Measurements from ENCODE around the gene CRYBA2. TPM values are rescaled to one million over a fixed set of nuclear protein-coding genes. Genes with fewer than 3 reads are reported as not detected.

The CRYBA2 gene
- total and polyA plus RNA-seq, 12 donors: 0.39 to 26.6 (median 3.9) TPM; not detected in 4

DNA sequence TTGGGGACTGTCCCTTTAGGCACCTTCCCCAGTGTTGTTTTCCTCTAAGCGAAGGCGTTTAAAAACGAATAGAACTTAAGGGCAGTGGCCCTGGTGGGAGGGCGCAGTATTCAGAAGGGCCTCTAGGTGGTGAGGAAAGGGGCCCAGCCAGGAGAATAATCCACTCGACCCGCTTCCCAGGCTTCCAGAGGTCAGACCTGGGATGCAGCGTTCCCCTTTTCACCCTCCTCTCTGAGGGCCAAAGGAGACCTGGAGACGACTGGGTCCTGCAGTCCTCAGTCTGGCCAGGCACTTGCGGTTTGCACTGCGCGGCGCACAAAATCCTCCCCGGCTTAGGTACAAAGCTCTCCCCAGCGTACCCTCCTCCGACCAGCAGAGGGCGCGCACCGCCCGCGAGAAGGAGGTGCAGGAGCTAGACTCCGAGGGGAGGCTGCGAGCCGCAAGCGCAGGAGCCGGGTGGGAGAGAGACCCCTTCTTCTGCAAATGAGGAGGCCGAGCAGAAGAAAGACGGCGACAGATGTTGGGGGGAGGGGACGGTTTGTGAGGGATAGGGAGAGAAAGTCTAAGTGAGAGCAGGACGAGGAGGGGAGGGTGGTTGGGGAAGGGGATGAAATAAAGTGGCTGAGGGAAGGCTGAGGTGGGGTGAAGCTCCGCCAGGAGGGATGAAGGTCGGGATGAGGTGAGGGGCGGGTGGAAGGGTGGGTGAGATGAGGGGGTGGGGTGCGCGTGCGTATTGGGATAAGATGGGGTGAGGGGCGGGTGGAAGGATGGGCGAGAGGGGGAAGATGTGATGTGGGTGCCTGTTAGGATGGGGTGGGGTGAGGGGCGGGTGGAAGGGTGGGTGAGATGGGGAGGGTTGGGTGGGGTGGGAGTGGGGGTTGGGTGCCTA lies 13.1 kb downstream of the CRYBA2 start:
- 2 to 4% (median 3%) methylated on average over 4 to 39 of the region's 39 CpGs for WGBS, 4 donors
- intact Hi-C loops (cut with DNase I): no loop called here
- H3K4me1 ChIP-seq (replicated peaks in 1 of 2): peaks cover 16% of the 10 kb centered on the region in 2 donors

DNA sequence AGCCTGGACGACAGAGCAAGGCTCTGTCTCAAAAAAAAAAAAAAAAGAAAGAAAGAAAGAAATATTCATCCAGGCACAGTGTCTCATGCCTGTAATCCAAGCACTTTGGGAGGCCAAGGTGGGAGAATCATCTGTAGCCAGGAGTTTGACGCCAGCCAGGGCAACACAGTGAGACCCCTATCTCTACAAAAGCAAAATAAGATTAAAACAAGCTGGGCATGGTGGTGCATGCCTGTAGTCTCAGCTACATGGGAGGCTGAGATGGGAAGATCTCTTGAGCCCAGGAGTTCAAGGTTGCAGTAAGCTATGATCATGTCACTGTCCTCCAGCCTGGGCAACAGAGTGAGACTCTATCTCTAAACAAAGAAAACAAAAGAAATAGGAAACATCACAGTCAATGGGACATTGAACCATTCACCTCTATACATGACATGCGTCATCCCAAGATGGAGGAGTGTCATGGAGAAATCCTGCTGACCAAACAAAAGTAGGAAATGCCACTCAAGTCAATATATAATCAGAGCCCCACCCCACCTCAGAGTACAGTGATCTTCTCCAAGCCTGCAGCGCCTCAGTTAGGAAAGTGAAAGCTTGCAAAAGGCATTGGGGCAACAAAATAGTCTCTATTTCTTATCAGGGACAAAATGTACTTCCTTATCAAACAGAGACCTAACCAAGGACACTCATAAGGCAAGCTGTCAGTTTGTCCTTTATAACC lies 18.0 kb downstream of the CRYBA2 start:
- Histone ChIP-seq H3K27me3 (peaks cover 32% of the 10 kb centered on the region), H3K4me1 (replicated peaks in 1 of 2) (peaks cover 0 to 5% of the 10 kb centered on the region in 2 donors), H3K36me3 (replicated peaks in 1 of 2) (no peaks in the 10 kb centered on the region), H3K27ac (no peak overlapping the region), H3K4me3 (no peak overlapping the region), H3K9me3 (replicated peaks in 1 of 3) (no peaks in the 10 kb centered on the region)
- WGBS, 4 donors: 62 to 71% (median 66%) methylated on average over 4 of the region's 4 CpGs
- intact Hi-C loops (cut with DNase I): no loop called here
- DNase-seq: no peak
- TF ChIP-seq POLR2A (IDR thresholded peaks at IDR 0.05): no peak

More for the DNA sequence above, 13.1 kb downstream of the CRYBA2 start:
- Histone ChIP-seq H3K9me3 (replicated peaks in 1 of 3) (no peaks in the 10 kb centered on the region), H3K36me3 (replicated peaks in 1 of 2) (no peaks in the 10 kb centered on the region), H3K27ac (no peak overlapping the region), H3K27me3 (peaks cover 56% of the 10 kb centered on the region), H3K4me3 (no peak overlapping the region)
- DNase-seq: peak; percentile 79 to 93 (median 86)
- TF ChIP-seq POLR2A (IDR thresholded peaks at IDR 0.05): no peak
- TF ChIP-seq, protein P1, sequence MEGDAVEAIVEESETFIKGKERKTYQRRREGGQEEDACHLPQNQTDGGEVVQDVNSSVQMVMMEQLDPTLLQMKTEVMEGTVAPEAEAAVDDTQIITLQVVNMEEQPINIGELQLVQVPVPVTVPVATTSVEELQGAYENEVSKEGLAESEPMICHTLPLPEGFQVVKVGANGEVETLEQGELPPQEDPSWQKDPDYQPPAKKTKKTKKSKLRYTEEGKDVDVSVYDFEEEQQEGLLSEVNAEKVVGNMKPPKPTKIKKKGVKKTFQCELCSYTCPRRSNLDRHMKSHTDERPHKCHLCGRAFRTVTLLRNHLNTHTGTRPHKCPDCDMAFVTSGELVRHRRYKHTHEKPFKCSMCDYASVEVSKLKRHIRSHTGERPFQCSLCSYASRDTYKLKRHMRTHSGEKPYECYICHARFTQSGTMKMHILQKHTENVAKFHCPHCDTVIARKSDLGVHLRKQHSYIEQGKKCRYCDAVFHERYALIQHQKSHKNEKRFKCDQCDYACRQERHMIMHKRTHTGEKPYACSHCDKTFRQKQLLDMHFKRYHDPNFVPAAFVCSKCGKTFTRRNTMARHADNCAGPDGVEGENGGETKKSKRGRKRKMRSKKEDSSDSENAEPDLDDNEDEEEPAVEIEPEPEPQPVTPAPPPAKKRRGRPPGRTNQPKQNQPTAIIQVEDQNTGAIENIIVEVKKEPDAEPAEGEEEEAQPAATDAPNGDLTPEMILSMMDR (IDR thresholded peaks at IDR 0.05): peak; percentile 82 to 96 (median 89)

DNA sequence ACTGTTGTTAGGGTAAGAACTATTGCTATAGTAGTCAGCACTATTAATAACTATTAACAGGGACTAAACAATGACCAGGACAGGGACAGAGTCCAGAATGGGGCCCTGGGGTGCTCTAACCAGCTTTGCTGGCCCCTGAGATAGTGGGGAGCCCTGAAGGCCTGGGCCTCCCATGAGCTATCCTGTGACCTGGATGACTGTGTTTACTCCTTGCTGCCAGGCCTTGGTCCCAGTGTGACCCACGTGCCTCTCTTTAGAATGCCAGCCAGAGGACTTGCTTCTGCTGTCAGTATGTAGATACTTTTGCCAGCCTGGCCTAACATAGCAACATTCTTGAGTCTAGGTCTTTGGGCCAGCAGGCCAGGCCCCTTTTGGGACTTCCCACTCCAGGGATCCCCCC lies 22.3 kb downstream of the CRYBA2 start:
- intact Hi-C loops (cut with DNase I): no loop called here
- TF ChIP-seq, protein P1 (IDR thresholded peaks at IDR 0.05): no peak
- no peak for TF ChIP-seq POLR2A (IDR thresholded peaks at IDR 0.05)
- WGBS, 4 donors: 14 to 38% methylated on average over 1 of the region's 1 CpG; no CpG with 5 or more reads in 2 of the 4 donors
- no peak for DNase-seq
- Histone ChIP-seq H3K36me3 (replicated peaks in 1 of 2) (no peaks in the 10 kb centered on the region), H3K4me1 (replicated peaks in 1 of 2) (no peaks in the 10 kb centered on the region), H3K27me3 (peaks cover 25% of the 10 kb centered on the region), H3K4me3 (no peak overlapping the region), H3K27ac (no peak overlapping the region), H3K9me3 (replicated peaks in 1 of 3) (no peaks in the 10 kb centered on the region)

DNA sequence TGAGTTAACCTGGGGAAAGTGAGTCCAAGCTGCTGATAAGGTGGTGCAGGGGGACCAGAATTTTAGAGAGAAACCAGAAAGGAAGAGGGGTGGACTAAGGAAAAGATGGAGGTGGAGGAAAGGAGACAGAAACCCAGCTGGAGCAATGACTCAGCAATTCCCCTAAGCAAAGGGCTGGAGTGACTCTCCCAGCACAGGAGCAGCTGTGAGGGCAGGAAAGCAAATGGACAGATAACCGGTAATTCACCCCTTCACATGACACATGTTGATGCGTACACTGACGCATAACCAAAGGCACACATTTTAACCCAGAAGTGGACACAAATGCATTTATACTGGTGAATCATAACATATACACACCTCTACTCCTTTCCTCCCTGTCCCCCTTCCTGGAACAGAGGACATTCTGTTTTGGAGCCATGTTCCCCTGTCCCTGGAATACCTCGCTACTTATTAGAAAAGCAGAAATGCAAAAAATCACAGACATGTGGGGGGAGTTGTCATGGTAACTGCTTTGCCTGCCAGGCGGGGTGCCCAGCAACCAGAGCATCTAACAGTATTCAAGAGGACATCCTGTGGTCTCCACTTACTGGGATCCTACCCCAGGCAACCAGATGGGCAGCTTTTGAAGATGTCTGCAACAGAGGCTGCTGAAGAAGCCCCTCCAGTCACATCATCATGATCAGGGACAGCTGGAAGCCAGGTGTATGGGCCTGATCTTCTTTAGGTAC lies 29.0 kb downstream of the CRYBA2 start:
- peaks cover 59% of the 10 kb centered on the region for H3K27me3 ChIP-seq
- H3K36me3 ChIP-seq (replicated peaks in 1 of 2): no peaks in the 10 kb centered on the region
- H3K4me3 ChIP-seq: no peak overlapping the region
- 29 to 40% (median 37%) methylated on average over 5 of the region's 5 CpGs for WGBS, 4 donors
- H3K27ac ChIP-seq: peak overlapping the region in 1 of 5 donors; percentile 70
- peak in 1 of 7 donors; percentile 83 for DNase-seq
- H3K4me1 ChIP-seq (replicated peaks in 1 of 2): peaks cover 0 to 4% of the 10 kb centered on the region in 2 donors
- intact Hi-C loops (cut with DNase I): no loop called here
- TF ChIP-seq, protein P1 (IDR thresholded peaks at IDR 0.05): no peak
- peak in 1 of 2 donors; percentile 10 for TF ChIP-seq POLR2A (IDR thresholded peaks at IDR 0.05)
- H3K9me3 ChIP-seq (replicated peaks in 1 of 3): no peaks in the 10 kb centered on the region

Data from adrenal gland (tissue), 12 donors.